ENCODE results near the gene PRDM9.
"Not testable (repeated sequence)": the region's sequence is repeated elsewhere in the genome, so short reads cannot be mapped to it uniquely, and the experiment has no call there.

The PRDM9 gene

DNA sequence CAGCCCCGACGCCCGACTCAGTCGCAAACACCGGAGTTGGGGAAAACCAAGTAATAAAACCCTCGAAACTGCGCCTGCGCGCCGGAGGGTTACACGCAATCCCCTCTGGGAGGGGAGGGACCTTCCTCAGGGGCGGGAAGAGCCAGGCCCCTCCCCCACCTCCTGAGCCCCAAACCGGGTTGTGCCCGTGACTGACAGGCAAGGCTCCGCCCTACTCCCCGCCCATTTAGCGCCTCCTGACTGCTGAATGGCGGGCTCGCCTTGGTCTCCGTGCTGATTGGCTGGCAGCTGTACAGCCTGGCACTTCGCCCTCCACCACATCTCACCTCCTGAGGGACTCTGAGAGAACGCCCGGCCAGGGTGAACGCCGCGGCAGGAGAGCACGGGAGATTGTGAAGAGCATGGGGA, at the start of gene PRDM9:
Gene PRDM9 (plus strand): TSS at position 332 of the 408 bp plus-strand sequence. CDS start 1,425 bp downstream, outside the sequence.
- FAIRE-seq: no peak

DNA sequence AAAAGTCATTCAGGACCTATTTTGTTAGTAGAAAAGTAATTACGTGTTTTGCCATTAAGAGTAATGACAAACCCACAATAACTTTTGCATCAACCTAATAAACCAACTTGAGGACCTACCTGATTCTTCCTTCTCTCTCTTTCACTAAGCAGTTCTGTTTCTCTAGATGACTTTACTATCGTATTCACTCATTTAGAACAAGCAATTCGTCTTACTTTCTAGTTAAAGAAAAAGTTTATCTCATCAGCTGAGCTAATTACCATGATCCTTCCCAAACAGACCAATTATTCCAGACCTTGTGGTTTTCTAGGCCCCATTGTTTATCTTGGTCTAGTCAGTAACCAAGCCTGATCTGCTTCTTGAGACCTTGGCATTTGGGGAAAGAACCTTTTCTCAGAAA, 49.6 kb upstream of the PRDM9 start:
- no peak for FAIRE-seq

DNA sequence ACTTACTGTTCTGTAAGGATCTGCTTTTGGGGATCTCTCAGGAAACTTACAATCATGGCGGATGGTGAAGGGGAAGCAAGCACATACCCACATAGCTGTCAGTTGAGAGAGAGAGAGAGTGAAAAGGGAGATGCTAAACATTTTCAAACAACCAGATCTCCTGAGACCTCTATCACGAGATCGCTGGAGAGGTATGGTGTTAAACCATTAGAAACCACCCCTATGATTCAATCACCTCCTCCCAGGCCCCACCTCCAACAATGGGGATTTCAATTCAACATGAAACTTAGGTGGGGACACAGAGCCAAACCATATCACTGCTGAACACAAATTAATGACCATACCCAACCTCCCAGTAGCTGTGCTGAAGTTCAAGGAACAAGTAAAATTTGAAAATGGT, 48.2 kb upstream of the PRDM9 start:
- no peak for FAIRE-seq

DNA sequence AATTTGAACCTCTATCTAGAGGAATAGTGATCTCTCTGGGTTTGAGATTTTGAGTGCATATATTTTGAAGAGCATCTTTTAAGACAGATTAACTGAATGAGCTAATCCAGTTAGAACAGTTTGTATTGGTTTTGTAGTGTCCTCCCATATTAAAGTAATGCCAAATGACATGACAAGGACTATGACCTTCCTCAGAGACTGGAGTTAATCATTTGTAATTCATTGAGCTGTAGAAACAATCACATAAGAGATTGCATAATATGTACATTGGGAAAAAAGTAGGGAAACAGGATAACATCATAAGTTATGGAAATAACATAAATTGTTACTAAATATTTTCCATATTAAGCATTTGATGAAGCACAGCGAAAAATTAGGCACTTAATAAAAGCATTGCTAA, 45.8 kb upstream of the PRDM9 start:
- no peak for FAIRE-seq

DNA sequence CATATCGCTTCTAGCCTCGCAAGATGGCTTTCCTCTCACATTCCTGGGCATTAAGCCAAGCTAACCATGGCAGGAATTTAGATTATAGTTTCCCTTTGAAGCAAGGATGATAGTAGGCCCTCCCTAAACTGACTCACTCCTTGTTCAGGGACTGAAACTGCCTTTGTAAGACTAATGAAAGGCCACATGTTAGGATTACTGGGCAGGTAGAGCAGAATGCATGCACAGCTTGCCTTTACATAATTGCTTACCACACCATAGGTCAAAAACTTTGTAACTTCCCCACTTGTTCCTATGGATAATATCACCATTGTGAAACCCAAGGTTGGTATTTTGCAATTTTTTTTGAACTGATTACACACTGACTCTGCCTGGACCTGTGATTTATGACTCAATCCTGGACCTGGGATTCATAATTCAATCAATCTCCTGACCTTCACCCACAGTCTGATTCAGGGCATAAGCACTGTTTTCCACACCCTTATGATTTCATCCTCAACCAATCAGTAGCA, 41.0 kb upstream of the PRDM9 start:
- FAIRE-seq: no peak

DNA sequence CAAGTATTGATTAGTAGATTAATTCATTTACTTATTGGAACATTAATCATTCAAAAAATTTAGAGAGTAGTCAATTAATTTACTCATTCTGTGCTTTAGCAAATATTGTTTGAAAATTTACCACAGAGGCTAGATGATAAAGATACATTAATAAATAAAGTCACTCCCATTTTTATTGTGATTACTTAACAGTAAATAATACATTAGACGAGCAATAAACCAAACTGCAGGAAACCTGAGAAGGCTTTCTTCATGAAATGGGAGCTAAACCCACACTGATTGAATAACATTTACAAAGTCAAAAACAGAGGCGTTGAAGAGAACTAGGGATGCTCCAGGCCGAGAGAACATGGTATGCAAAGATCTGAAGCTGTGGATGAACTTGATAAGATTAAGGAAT, 38.8 kb upstream of the PRDM9 start:
- no peak for FAIRE-seq

DNA sequence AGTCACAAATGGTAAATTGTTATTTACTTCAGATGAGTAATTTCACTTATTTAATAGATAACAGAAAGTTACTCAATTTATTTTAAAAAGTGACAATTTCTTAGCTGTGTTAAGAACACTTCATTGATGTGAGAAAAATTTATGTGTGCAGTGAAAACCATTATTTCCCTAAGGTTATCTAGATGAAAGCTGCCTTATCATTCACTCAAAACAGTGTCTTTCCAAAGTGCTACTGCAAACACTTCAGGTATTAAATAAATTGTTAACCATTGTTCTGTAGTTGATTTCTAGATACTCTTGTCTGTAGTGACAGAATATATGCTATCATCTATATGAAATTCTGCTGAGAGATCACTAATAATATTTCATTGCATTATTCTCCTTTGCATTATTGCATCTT, 33.5 kb upstream of the PRDM9 start:
- FAIRE-seq: no peak

DNA sequence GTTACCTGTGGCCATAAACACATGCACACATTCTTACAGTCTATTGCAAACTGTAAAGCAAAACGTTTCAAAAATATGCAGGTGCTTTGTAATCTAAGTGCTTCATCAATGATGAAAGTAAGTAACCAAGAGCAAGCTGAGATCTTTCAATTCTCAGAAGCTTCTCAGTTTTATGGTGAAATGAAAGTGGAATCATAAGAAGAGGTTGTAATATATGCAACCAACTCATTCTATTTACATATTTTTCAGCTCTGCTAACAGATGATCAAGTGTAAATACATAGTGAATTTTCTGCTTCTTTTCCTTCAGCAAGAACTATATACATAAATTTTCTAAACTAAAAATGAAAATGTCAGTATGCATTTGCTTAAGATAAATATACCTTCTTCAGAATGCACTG, 33.1 kb upstream of the PRDM9 start:
- FAIRE-seq: no peak

DNA sequence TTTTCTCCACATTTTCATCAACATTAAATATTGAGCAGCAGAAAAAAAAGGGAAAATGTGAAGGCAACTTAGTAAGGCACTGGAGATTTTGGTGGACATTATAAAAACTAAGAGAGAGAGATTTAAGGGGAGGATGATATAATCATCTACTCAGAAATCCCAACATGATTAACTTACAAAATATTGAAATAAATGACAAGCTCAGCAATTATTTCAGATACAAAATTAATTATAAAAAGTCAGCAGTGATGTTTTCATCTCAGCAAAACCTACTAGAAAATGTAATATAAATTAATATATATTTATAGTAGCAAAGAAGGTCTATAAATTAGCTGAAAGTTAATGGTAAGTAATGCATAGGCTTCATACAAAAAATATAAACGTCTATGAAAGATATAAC, 30.8 kb upstream of the PRDM9 start:
- no peak for FAIRE-seq

DNA sequence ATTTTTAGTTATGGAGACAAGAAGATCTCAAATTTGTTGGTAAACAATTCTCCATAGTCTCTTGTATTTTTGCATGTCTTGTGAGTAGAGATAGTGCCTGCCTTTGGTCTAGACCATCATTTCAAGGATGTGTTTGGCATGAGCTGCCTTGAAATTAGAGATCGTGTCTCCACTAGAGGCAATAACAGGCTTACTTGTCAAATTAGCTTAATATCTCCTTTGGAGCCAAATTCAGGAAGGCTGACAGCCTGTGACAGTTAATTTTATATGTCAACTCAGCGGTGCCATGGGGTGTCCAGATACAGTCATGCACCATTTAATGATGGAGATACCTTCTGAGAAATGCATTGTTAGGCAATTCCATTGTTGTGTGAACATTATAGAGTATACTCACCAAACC, 24.8 kb upstream of the PRDM9 start:
- no peak for FAIRE-seq

DNA sequence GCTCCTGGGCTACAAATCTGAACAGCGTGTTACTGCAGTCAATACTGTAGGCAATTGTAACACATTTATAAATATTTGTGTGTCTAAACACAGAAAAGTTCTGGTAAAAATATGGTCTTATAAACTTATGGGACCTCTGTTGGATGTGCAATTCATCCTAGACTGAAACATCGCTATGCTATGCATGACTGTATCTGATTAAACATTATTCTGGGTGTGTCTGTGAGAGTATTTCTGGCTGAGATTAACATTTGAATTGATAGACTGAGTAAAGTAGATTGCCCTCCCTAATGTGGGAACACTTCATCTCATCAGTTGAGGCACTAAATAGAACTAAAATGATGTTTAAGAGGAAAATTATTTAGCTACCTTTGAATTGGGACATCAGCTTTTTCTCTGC, 24.3 kb upstream of the PRDM9 start:
- FAIRE-seq: no peak

DNA sequence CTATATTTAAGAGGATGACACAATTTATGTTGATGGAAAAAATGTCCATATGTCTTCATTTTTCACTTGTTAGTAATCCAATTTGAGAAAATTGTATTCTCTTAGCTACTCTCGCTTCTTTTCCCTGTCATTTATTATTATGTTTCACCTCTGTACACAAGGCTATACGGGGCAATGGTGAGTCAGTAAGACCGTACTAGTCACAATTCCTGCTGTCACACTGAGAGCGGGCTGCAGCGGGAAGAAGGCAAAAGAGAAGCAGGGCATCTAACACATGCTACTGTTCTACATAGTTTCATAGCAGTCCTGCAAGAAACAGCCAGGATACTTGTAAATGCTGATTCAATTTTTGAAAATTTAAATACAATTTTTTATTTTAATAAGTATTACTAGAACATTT, 23.3 kb upstream of the PRDM9 start:
- no peak for FAIRE-seq

DNA sequence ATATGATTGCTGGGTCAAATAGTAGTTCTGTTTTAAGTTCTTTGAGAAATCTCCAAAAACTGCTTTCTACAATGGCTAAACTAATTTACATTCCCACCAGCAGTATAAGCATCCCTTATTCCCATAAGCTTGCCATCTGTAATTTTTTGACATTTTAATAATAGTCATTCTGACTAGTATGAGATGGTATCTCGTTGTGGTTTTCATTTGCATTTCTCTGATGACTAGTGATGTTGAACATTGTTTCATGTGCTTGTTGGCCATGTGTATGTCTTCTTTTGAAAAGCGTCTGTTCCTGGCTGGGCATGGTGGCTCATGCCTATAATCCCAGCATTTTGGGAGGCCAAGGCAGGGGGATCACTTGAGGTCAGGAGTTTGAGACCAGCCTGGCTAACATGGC, 21.2 kb upstream of the PRDM9 start:
- not testable (repeated sequence) for FAIRE-seq

DNA sequence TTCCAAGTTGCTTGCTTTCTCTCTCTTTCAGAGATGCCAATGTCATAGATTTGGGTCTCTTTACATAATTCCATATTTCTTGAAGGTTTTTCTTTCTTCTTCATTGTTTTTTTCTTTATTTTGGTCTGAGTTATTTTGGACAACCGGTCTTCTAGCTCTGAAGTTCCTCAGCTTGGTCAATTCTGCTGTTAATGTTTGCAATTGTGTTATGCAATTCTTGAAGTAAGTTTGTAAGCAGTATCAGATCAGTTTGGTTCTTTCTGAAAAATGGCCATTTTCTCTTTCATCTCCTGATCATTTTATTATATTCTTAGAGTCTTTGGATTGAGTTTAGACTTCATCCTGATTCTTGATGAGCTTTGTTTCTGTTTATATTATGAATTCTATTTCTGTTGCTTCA, 16.4 kb upstream of the PRDM9 start:
- no peak for FAIRE-seq

DNA sequence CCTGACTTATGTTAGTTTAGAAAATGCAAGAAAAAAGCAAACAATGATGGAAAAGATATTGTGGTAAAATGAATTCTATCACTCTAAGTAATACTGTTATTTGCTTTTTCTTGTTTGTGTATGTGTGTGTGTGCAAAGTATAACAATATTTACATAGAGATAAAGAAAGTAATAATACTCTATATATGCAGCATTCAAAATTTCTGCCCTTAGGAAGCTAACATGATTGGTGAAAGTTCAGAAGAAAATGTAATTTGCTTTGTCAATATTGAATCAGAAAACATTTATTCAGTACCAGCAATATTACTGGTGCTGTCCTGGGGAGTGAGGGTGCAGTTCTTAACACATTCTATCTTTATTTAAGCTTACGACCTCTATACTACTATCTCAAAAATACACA, 12.9 kb upstream of the PRDM9 start:
- FAIRE-seq: no peak

DNA sequence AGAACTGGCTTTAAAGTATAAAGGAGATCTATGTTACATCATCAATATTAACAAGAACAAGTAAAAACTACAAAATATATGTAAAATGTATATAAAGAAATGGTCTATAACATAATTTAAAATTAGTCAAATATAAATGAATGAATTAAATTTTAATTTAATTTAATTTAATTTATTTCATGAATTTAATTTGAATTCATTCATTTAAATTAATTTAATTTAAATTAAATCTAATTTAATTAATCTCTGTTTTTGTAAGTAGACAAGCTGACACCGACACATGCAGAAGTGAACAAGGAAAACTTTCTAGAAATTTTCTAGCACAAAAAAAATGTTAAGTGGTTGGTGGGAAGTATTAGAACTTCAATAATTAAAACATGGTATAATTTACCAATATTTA, 10.8 kb upstream of the PRDM9 start:
- peak; percentile 66 for FAIRE-seq

DNA sequence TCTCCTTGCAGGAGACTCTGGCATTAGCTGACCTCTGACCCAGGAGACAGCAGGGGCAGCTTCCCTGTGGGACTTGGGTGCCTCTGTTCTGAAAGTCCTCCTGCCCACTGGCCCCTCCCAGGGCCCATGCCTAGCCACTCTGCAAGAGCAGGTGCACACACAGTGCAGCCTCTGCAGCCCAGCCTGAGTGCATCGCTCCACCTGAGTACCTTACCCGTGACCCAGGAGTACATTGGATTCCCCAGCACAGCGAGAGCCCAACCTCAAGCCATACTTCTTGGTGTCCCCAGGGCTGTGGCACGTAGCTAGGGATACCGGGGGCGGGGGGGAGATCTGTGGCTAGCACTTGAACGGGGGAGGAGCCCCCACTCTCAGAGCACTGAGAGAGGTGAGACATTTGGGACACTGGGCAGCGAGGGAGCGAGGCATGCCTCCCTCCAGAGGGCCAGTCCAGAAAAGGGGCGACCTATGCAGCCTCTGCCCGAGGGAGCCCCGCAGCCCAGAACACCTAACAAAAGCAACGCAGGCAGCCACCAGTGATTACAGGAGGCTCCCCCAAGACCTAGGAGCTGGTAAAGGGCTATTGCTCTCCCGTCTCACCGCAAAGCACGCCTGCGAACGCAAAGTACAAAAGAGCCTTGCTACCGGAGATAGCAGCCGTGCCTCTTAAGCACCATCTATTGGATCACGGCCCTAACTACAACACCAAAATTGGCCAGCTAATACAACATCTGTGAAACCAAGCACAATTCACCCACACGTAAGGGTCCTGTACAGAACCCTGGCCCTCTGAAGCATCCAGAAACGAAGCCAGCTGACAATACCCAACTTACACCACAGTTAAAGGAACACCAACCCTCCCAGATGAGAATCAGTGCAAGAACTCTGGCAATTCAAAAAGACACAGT, 826 bp upstream of the PRDM9 start:
- FAIRE-seq: no peak

DNA sequence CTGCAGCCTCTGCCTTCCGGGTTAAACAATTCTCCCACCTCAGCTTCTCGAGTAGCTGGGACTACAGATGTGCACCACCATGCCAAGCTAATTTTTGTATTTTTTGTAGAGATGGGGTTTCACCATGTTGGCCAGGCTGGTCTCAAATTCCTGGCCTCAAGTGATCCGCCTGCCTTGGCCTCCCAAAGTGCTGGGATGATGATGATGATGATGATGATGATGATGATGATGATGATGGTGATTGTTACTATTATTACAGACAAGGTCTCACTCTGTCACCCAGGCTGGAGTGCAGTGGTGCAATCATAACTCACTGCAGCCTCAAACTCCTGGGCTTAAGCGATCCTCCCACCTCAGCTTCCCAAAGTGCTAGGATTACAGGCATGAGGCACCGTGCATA, 3.0 kb downstream of the PRDM9 start:
- FAIRE-seq: not testable (repeated sequence)

DNA sequence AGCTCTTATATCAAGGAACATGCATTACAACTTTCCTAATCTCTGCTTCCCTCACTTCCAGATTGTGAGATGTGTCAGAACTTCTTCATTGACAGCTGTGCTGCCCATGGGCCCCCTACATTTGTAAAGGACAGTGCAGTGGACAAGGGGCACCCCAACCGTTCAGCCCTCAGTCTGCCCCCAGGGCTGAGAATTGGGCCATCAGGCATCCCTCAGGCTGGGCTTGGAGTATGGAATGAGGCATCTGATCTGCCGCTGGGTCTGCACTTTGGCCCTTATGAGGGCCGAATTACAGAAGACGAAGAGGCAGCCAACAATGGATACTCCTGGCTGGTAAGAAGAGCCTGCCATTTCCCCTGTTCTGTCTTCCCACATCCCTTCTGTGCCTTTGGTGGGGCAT, 15.1 kb downstream of the PRDM9 start:
- no peak for FAIRE-seq

DNA sequence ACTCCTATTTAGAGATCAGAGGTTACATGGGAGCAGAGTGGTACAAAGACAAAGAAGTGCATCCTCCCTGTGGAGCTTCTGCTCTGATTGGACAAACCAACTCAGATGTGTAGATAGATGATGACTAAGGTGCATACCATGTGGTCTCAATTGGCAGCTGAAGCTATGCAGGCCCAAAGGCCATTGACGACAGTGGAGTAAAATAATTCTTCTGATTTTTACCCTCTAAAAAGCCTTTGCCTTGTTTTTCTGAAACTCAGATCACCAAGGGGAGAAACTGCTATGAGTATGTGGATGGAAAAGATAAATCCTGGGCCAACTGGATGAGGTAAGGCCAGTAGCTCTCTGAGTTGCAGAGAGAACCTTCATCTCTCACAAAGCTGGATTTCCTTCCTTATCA, 15.6 kb downstream of the PRDM9 start:
- FAIRE-seq: no peak

DNA sequence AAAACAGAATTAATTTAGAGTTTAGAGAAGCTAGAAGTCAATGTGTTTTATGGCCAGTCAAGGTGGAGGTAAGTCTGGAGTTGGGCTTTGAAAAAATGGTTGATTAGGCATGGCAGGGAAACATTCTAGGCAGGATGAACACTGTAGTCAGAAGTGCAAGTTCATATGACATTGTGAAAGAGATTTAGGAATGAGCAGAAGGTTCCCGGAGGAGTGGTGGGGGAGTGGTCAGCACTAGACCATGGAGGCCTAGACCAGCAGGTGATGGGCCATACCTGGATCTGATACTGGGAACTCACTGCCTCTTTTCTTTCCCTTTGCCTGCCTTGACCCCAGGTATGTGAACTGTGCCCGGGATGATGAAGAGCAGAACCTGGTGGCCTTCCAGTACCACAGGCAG, 16.6 kb downstream of the PRDM9 start:
- no peak for FAIRE-seq

DNA sequence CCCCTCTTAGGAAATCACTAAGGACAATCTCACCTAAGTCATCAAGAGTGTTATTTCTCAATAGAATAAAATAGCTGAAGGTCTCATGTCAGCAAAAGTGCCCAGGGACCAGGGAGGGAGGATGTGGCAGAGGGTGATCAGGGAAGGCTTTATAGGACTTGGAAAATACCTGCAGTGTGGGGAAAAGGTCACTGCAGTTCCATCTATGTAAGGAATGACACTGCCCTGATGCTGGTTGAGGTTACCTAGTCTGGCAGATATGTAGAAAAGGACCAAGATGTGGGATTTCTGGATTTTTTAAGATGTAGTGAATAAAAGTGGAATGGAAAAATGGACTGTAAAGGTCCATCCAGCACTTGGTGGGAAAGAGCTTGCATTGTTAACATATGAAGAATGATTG, 18.3 kb downstream of the PRDM9 start:
- FAIRE-seq: no peak

DNA sequence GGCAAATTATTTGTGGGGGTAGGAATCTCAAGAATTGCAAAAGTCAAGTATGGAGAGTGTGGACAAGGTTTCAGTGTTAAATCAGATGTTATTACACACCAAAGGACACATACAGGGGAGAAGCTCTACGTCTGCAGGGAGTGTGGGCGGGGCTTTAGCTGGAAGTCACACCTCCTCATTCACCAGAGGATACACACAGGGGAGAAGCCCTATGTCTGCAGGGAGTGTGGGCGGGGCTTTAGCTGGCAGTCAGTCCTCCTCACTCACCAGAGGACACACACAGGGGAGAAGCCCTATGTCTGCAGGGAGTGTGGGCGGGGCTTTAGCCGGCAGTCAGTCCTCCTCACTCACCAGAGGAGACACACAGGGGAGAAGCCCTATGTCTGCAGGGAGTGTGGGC, 19.2 kb downstream of the PRDM9 start:
- FAIRE-seq: not testable (repeated sequence)

DNA sequence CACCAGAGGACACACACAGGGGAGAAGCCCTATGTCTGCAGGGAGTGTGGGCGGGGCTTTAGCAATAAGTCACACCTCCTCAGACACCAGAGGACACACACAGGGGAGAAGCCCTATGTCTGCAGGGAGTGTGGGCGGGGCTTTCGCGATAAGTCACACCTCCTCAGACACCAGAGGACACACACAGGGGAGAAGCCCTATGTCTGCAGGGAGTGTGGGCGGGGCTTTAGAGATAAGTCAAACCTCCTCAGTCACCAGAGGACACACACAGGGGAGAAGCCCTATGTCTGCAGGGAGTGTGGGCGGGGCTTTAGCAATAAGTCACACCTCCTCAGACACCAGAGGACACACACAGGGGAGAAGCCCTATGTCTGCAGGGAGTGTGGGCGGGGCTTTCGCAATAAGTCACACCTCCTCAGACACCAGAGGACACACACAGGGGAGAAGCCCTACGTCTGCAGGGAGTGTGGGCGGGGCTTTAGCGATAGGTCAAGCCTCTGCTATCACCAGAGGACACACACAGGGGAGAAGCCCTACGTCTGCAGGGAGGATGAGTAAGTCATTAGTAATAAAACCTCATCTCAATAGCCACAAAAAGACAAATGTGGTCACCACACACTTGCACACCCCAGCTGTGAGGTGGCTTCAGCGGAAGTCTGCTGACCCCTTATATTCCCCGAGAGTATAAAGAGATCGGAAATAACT, 20.0 kb downstream of the PRDM9 start:
- FAIRE-seq: not testable (repeated sequence)
